Right ventricle myocardium inferior (tissue), 1 donor: ENCODE measurements around the gene CGNL1. TPM values are rescaled to one million over a fixed set of nuclear protein-coding genes. Genes with fewer than 3 reads are reported as not detected.

ENCODE experiments used
- ATAC-seq: fragments of 200-7000 bp; cut with Tn5 transposase; one replicate; pipeline ENCODE4 v1.9.1; 2020; ENCODE audit warnings: mild to moderate bottlenecking, moderate library complexity
- DNase-seq: peaks from one replicate; pipeline ENCODE4 v3.0.0; 2021; ENCODE audit errors: missing footprints
- intact Hi-C: fragments of 100-400 bp; cut with DNase I; formaldehyde crosslinking; loops from one replicate; pipeline ENCODE4 v1.11.0; 2022
- total RNA-seq: library from RNA; stranded (reverse); fragmentation: NEBNext Ultra II Directional; extraction: Animal tissue kit (Norgen Biotek cat#: 25700); gene quantifications from one replicate; pipeline ENCODE4 v1.2.1, GENCODE V29; 2021
- donor health status: DM: no; HTN: yes; CAD: no; lungs with severe emphysema.

CGNL1 gene
- total RNA-seq, 1 donor from 2014 or later, result 10.0 TPM

DNA sequence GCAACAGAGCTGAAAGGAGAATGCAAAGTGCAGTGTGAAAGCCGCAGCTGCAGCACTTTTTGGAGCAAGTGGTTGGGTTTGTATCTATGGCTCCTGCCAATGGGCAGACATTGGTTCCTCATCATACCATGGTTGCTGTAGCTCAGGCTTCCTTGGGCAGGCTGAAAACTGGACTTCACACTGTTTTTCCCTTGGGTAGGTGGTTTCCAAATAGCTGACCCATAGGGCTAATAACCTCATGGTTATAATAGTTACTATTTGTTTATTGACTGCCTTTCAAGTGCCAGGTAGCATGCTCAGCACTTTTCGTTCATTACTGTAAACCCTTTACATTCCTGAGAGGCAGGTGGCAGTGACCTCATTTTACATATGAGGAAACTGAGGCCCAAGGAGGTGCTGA is 4.5 kb downstream of the CGNL1 start:
- intact Hi-C loops, result no loop called here
- ATAC-seq (no peak), DNase-seq (no peak)

DNA sequence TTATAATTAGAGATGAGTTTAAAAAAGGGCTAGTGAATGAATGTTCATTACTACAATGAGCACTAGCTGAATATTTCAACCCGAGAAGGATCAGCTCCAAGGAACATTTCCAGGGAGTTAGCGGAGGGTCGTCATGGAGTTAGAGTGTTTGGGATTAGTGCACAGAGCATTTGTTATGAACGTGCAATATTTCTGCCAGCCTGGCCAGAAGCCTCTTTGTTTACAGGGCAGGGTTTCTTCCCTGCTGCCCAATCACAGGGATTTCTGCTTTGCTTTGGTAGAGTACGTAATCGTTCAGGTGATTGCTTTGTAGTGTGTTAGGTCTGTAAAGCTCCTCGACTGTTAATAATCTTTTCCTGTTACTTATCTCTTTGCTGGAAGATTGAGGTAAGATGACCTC is 5.9 kb downstream of the CGNL1 start:
- intact Hi-C loops, result loop anchor here (2.0 kb wide), 1 partner anchor 113 kb away; no protein-coding TSS in a partner anchor
- ATAC-seq, result no peak
- no peak for DNase-seq

DNA sequence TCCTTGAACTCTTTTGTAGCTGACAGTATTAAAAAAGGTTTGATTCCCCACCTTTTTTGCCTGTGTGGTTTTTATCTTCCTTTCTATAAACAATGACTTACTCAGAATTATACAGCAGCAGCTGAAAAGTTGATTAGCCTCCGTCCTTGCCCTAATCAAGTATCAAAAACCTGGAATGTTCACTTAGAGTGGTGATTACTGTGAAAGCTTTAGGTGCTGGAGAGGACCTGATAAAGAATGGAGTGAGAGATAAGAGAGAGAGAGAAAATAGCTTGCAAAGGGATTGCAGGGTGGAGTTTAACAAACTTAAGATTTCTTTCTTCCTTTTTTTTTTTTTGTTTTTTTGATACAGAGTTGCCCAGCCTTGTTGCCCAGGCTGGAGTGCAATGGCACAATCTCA is 6.7 kb downstream of the CGNL1 start:
- intact Hi-C loops, result loop anchor here (2.0 kb wide), 1 partner anchor 112 kb away; no protein-coding TSS in a partner anchor
- ATAC-seq, result no peak
- no peak for DNase-seq

DNA sequence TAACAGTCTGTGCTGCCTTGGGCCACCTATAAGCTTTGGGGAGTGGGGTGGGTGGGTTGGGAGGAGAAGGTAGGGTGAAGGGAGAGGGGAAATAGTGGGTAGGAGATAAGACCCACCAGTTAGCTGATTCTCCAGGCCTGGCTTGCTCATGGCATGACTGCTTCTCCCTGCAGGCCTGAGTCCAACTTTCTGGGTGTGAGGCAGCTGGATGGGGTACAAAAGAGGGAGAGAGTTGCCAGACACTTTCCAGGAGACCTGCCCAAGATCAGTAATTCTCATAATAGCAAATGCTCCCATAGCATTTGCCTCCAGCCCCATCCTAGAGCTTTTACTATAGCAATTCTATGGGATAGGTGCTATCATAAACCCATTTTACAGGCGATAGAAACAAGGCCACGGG is 7.7 kb downstream of the CGNL1 start:
- intact Hi-C loops, result no loop called here
- DNase-seq (no peak), ATAC-seq (peak; percentile 72)

DNA sequence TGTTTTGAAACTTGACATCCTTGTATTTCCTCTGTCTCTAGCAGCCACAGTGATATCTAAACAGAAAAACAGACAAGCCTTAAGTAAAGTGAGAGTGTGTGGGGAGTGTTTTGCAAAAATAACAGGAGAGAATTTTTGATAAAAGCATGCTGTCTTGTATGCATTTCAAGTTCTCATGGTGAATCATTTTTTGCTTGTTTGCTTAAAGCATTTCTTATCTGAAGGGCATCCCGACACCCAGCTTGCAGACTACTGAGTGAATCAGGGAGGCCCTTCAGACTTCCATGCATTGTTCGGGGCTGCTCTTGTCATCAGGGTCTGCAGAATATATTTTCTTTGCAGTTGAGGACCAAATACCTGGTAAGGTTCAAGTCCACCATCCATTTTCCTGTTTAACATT is 8.5 kb downstream of the CGNL1 start:
- ATAC-seq (no peak), DNase-seq (no peak)

DNA sequence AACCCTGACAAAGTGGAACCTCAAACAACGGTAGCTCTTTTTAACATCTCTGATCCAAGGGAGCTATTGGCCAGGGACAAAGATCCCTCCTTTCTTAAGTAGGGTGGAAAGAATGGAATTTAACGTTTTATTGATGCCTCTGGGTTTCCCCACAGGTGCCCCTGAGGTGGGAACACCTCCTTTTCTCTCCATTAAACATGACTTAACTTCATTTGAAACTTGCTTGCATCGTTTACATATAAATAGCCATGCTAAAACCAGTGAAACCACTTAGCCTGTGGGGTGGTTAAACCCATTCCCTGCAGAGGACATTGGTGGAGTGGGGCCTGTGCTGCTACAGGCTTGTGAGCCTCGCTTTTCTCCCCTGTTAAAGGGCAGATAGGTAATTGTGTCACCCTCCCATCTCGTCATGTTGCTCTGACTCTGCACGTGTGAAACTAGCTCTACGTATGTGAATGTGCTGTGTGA is 9.7 kb downstream of the CGNL1 start:
- DNase-seq, result no peak
- no peak for ATAC-seq
- intact Hi-C loops, result no loop called here

More for the DNA sequence above, 8.5 kb downstream of the CGNL1 start:
- intact Hi-C loops, result no loop called here

DNA sequence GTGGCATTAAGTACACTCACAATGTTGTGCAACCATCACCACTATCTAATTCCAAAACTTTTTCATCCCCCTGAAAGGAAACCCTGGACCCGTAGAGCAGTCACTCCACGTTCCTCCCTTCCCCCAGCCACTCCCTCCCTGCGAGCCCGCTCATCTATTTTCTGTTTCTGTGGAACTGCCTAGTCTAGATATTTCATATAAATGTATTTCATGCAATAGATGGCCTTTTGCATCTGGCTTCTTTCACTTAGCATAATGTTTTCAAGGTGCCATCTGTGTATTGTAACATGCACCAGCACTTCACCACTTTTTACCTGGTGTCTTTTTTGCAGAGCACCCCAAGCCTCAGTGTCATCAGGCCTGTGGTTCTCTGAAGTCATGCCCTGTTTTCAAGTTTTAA is 10.7 kb downstream of the CGNL1 start:
- intact Hi-C loops, result no loop called here
- no peak for DNase-seq
- no peak for ATAC-seq

DNA sequence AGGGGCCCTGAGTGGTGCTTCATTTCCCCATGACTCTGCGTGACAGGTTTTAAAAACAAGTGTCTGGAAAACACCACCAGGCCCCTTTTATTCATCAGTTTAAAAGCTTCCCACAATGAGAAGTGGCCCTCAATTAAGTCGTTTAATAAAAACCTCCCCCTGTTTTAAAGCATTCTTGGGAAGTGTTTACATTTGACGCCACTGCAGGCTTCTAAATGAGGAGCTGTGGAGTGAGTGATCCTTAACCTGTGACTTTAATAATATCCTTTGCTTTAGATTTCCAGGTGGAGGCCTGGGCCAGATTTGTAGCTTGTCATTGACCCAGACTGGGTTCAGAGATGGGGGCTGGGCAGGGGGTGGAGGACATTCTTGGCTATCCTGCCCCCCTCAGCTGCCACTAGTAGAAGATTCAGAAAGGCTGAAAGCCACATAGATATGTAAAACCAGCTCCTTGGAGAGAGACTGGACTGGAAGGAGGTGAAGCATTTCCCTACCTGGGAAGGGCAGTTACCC is 11.3 kb downstream of the CGNL1 start:
- intact Hi-C loops, result no loop called here
- ATAC-seq (no peak), DNase-seq (no peak)

DNA sequence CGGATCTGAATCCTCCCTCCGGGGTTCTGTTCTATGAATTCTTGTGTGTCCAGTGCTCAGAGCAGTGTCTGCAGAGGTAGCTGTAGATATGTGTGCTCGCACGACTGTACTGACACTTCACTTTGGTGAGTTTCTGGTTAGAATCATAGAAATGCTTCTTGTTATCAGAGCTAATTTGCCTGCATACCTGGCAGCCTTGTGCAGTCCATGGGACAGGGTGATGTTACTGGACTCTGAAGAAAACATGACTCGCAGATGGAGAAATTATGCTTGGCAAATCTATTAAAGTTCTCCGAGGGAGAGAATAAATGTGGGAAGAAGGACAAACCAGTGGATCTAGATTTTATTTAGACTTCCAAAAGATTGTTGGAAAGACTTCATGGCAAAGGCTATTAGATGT is 12.2 kb downstream of the CGNL1 start:
- ATAC-seq (peak; percentile 36), DNase-seq (no peak)
- intact Hi-C loops, result no loop called here

DNA sequence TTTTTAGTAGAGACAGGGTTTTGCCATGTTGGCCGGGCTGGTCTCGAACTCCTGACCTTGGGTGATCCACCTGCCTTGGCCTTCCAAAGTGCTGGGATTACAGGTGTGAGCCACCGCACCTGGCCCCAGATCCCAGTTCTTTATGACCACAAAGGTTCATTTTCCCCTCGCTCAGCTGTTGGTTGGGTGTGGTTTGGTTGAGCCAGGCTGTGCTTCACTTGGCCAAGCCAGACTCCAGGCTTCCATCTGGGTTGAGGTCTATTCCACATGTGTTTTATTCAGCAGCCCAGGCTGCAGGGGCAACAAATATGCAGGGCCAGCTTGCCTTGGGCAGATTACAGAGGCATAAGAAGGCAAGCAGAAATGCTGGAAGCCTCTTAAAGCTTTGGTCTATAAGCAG is 13.7 kb downstream of the CGNL1 start:
- ATAC-seq (no peak), DNase-seq (no peak)
- intact Hi-C loops, result no loop called here

DNA sequence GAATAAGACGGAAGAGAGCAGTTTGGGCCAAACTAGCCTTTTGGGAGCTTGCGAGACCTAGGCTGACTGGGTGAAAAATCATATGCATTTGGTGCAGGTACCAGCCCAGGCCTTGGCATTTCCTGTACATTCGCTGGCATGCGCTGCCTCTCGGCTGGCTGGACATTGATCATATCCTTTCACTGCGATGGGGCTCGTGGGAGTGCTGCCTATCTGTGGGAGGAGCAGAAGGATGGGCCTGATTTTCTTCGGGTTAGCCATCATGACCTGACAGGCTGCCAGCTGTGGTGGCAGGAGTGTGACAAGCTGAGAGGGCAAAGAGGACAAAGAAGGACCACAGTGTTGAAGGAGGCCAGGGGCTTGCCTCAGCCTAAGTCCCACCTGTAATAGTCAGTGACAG is 14.3 kb downstream of the CGNL1 start:
- ATAC-seq (no peak), DNase-seq (no peak)
- intact Hi-C loops, result no loop called here

DNA sequence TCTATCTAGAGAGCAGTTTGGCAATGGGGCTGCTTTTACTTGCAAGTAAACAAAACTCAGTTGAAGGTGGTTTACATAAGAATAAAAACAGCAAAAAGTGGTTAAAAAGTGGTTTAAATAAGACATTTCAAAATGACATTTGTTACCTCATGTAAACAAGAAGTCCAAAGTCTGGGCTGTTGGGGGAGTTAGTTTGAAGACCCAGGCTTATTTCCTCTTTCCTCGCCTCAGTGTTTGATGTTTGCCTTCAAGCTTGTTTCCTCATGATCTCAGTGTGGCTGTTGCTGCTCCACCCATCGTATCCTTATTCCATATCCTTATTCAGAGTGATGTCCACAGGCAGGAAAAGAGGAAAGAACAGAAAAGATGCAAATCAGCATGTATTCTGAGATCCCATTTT is 15.2 kb downstream of the CGNL1 start:
- no peak for DNase-seq
- intact Hi-C loops, result no loop called here
- no peak for ATAC-seq

DNA sequence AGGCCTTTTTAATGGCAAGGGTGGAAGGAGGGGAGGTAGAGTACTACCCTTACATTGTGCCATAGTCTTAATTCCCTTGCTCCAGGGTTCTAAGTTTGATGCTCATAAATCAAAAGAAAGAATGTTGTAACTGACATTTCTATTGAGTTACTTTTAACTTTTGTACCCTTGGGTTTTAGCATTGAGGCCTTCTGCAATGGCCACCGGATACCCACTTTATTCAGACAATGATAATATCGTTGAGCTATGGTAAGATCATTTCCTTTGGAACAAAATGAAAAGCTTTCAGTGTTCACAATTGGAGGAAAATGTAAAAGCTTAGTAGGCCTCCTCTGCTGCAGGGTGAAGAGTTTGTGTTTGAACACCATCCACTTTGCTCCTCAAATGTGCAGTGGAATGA is 16.8 kb downstream of the CGNL1 start:
- DNase-seq, result no peak
- intact Hi-C loops, result no loop called here
- no peak for ATAC-seq

DNA sequence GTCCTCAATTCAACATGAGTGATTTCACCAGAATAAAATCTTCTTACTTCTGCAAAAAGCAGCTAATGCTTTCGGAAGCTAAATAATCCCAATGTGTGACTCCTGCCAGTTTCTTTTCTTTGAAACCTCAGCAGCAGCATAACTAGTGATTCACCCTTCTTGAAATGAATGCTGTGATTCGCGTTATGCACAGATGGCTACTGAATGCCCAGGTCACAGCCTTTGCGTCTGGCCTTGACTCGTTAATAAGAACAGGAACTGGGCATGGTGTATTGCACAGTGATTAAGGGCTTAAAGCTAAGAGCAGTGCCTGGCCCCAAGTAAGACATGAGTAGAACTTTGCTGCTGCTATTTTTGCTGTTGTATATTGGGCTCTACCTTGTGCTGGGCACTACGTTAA is 19.0 kb downstream of the CGNL1 start:
- DNase-seq (no peak), ATAC-seq (peak; percentile 26)
- intact Hi-C loops, result no loop called here

DNA sequence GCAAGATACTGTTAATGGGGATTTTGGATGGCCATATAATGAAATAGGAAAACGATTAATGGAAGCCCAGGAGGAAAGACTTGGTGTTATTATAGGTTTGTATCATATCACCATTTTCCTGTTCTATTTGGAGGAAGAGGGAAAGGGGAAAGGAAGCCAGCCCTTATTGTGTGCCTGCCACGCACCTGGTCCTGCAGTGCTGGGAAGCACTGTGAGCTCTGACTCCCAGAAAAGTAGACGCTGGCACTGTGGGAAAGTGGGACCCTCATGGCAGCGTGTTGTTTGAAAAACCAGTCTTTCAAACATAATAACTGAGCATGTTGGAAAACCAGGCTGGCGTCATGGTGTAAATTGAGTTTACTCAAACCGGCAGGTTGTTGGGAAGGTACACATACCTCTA is 22.0 kb downstream of the CGNL1 start:
- intact Hi-C loops, result no loop called here
- DNase-seq (no peak), ATAC-seq (no peak)

DNA sequence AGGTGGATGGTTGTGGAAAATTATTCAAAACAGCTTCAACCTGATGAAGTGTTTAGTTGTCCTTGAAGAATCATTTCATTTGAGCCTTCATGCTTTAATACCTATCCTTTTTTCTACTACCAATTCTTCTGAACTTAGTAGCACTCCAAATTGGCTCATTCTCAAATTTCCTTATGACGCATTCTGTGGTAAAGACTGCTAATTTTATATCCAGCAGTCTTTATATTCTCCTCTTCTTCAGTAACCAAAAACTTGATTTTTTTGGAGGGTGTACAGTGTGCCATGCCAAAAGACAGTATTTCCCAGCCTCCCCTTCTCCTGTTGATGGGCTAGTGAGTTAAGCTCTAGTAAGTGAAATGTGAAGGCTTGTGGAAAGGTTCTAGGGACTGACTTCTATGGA is 25.2 kb downstream of the CGNL1 start:
- intact Hi-C loops, result no loop called here
- ATAC-seq (no peak), DNase-seq (no peak)

DNA sequence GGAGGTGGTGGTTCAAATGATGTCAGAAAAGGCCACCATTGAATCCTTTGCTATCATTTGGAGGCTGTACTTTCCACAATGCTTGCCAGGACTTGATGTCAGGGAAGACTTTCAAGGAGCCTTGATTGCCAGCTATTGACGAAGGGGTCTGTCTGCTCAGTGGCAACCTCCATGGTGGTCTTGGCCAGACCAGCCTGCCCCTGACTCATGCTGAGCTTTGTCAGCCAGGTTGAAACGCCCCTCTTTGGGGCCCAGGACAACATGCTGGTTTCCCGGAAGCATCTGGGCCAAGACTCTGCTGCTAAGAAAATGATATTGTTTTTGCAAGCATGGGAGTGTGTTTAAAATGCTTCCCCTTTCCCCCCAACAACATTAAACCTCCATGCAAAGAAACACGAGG is 26.7 kb downstream of the CGNL1 start:
- intact Hi-C loops, result no loop called here
- DNase-seq, result no peak
- no peak for ATAC-seq

DNA sequence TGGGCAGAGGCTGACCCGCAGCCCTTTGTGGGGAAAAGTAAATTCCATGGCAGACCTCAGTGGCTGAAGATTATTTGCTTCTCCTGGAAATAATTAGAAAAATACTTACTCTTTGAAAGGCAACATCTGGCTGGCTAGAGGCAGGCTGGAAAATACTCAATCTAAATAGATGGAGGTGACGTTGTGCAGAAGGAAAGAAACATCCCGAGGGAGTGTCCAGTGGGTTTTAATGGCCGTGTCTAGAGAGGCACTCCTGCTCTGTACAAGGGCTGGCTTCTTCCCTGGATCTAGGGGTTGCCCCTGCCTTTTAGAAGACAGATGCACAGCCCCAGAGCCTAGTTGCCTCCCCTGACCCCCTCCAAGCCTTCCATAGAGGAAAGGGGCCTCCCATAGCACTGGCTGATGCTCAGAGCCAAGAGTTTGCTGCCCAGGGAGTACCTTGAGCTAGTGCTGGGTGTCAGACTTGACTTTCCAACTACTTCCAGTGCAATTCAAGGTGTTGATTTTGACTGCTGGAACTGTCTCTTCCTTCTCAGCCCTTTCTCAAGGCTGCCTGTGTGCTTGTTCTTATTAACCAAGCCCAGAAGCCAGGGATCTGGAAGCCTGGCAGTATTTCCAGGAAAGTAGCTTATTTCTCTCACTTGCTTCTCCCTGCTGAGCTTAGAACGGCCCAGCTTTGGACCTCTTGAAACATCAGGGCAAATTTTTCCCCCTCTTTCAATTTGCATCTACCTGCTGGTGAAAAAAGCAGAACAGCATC is 27.4 kb downstream of the CGNL1 start:
- ATAC-seq, result peak; percentile 74
- no peak for DNase-seq
- intact Hi-C loops, result no loop called here

DNA sequence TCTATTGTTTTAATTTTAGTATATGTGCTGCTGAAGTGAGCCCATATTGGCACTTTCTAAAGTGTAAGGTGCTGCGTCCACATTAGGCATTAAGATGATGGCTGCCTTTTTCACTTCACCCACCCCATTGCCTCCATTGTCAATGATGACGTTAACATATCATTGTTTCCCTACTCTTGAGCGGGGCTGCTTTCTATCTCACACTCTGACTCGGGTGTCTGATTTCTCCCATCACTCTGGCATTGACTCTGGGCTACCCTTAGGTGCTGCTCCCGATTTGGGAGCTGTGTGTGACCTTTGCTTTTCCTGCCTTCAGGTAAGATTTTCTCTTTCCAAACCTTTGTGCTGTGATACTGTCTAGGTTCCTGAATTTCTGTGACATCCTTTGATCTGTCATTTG is 28.8 kb downstream of the CGNL1 start:
- ATAC-seq (no peak), DNase-seq (no peak)
- intact Hi-C loops, result no loop called here

DNA sequence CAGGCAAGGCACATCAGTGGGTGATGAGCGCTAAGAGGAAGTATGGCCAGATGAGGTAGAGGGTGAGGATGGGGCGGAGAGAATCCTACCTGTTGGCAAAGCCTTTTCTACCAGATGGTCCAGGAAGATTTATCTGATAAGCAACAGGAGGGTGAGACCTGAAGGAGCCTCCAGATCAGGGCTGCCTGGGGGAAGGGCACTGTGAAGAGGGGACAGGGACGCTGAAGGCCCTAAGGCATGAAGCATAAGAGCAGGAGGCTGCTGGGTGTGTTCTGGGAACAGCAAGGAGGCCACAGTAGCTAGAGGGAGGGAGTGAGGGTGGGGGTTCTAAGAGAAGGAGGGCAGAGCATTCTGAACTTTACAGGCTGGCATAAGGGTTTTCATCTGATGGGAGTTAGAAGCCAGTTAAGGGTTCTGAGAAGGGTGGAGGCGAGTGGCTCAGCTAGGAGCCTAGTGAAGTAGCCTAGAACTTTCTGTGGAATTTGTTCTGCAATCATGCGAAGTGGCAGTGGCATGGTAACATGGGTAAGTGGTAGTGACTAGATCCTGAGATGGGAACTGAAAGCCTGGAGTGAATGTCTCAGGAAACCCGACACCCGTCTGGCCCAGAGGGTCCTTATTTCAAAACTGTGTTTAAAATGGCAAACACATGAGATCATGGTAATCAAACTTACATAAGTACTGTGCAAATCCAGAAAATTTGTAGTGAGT is 29.9 kb downstream of the CGNL1 start:
- ATAC-seq (no peak), DNase-seq (no peak)
- intact Hi-C loops, result no loop called here
